Measurements from ENCODE around the gene WEE2.

- TF ChIP-seq POLR2A (IDR thresholded peaks at IDR 0.05) (no peak), CTCF (IDR thresholded peaks at IDR 0.05) (no peak)
Measured at GRCh38 chr7:141699860-141700259, 8.3 kb upstream of the WEE2 start.
